B cell (primary cell): Measurements from ENCODE around the gene BTN2A1.

ENCODE experiments used
- EZH2 ChIP-seq: IDR thresholded peaks from 2 replicates; pipeline ENCODE4 v1.6.1; 2012; ENCODE audit warnings: borderline replicate concordance, low read depth, mild to moderate bottlenecking, moderate library complexity, low read length; ENCODE audit not compliant: insufficient read depth, poor library complexity, severe bottlenecking
- TF ChIP-seq, protein P1 (sequence below): fragments of 200-600 bp; IDR thresholded peaks from one replicate; pipeline ENCODE4 v1.8.0; 2022; ENCODE audit warnings: antibody characterized with exemption, mild to moderate bottlenecking

DNA sequence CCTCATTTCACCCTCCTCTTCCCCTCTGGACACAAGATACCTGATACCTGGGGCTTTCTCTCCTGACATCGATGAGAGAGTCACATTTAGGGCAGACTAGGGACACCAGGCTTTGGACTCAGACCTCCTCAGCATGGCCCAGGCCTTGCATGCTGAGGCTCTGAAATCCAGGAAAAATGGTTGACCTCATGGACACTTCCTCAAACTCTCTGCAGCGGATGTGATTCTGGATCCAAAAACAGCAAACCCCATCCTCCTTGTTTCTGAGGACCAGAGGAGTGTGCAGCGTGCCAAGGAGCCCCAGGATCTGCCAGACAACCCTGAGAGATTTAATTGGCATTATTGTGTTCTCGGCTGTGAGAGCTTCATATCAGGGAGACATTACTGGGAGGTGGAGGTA, 44.8 kb upstream of the BTN2A1 start:
- TF ChIP-seq, protein P1, sequence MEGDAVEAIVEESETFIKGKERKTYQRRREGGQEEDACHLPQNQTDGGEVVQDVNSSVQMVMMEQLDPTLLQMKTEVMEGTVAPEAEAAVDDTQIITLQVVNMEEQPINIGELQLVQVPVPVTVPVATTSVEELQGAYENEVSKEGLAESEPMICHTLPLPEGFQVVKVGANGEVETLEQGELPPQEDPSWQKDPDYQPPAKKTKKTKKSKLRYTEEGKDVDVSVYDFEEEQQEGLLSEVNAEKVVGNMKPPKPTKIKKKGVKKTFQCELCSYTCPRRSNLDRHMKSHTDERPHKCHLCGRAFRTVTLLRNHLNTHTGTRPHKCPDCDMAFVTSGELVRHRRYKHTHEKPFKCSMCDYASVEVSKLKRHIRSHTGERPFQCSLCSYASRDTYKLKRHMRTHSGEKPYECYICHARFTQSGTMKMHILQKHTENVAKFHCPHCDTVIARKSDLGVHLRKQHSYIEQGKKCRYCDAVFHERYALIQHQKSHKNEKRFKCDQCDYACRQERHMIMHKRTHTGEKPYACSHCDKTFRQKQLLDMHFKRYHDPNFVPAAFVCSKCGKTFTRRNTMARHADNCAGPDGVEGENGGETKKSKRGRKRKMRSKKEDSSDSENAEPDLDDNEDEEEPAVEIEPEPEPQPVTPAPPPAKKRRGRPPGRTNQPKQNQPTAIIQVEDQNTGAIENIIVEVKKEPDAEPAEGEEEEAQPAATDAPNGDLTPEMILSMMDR, result no peak
- no peak for TF ChIP-seq EZH2
